WTC11 (cell line): ENCODE data around the gene SMC1B.

Experiments
- ATF1 ChIP-seq: sonication (generic); formaldehyde crosslinking; IDR thresholded peaks from 2 replicates; pipeline ENCODE4 v1.8.1; 2023; ENCODE audit warnings: mild to moderate bottlenecking, moderate library complexity, missing genetic modification reagents
- RELA ChIP-seq: sonication (generic); formaldehyde crosslinking; IDR thresholded peaks from 2 replicates; pipeline ENCODE4 v1.8.1; 2022; ENCODE audit warnings: missing genetic modification reagents, mild to moderate bottlenecking, borderline replicate concordance
- TF ChIP-seq, protein P1 (sequence below): fragments of 200-600 bp; IDR thresholded peaks from 2 replicates; pipeline ENCODE4 v1.8.0; 2022; ENCODE audit warnings: antibody characterized with exemption
- TF ChIP-seq, protein P2 (sequence below): sonication (generic); formaldehyde crosslinking; IDR thresholded peaks from 2 replicates; pipeline ENCODE4 v1.8.1; 2023; ENCODE audit warnings: mild to moderate bottlenecking, missing genetic modification reagents, moderate library complexity
- TF ChIP-seq, protein P3 (sequence below): sonication (generic); formaldehyde crosslinking; IDR thresholded peaks from 2 replicates; pipeline ENCODE4 v1.8.0; 2022; ENCODE audit warnings: mild to moderate bottlenecking, missing genetic modification reagents

DNA sequence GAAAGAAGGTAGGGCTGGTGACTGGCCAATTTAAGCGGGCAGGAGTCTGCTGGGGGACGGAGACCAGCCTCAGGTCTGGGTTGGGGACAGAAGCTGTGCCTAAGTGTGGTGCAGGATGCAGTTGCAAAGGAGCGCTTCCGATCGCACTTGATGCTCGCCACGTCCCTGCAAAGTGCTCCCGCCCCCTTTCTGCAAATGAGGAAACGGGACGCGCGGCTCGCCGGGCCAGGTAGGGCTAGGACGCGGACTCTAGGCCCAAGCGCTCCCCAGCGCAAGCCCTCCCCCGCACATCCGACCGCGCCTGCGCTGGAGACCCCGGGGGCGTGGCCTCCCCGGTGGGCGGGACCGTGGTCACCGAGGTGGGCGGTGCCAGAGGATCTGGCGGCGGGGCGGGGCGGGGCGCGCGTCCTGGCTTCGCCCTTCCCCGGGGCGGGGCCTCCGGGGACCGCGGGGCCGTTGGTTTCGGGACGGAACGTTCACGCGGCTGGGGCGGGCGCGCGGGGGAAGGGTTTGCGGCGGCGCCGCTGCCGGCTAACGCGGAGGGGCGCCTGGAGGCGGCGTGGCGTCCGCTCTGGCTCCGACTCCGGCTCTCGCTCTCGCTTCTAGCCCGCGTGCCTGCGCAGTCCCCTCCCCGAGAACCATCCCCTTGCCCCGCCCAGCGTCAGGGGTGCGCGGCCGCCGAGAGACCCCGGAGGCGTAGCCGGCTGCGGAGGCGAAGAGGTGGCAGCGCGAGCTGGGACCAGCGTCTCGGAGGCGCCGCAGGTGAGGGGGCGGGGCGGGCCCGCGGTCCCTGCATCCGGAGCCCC, 103.8 kb downstream of the SMC1B start, which contains the start of gene FAM118A:
- TF ChIP-seq, protein P1, sequence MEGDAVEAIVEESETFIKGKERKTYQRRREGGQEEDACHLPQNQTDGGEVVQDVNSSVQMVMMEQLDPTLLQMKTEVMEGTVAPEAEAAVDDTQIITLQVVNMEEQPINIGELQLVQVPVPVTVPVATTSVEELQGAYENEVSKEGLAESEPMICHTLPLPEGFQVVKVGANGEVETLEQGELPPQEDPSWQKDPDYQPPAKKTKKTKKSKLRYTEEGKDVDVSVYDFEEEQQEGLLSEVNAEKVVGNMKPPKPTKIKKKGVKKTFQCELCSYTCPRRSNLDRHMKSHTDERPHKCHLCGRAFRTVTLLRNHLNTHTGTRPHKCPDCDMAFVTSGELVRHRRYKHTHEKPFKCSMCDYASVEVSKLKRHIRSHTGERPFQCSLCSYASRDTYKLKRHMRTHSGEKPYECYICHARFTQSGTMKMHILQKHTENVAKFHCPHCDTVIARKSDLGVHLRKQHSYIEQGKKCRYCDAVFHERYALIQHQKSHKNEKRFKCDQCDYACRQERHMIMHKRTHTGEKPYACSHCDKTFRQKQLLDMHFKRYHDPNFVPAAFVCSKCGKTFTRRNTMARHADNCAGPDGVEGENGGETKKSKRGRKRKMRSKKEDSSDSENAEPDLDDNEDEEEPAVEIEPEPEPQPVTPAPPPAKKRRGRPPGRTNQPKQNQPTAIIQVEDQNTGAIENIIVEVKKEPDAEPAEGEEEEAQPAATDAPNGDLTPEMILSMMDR: no peak
- TF ChIP-seq, protein P2, sequence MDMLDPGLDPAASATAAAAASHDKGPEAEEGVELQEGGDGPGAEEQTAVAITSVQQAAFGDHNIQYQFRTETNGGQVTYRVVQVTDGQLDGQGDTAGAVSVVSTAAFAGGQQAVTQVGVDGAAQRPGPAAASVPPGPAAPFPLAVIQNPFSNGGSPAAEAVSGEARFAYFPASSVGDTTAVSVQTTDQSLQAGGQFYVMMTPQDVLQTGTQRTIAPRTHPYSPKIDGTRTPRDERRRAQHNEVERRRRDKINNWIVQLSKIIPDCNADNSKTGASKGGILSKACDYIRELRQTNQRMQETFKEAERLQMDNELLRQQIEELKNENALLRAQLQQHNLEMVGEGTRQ (CRISPR knock-in tag): no peak
- TF ChIP-seq ATF1 (CRISPR knock-in tag) (no peak), RELA (CRISPR knock-in tag) (no peak)
- TF ChIP-seq, protein P3, sequence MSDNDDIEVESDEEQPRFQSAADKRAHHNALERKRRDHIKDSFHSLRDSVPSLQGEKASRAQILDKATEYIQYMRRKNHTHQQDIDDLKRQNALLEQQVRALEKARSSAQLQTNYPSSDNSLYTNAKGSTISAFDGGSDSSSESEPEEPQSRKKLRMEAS (CRISPR knock-in tag): no peak
